Muscle layer of duodenum (tissue), 2 donors: ENCODE results near the gene ZRANB3.
"Not testable (repeated sequence)": the region's sequence is repeated elsewhere in the genome, so short reads cannot be mapped to it uniquely, and the experiment has no call there.

Source experiments
- H3K27ac ChIP-seq: one replicate; pipeline ENCODE4 v1.7.0; 2013; ENCODE audit warnings: mild to moderate bottlenecking, low read length
- H3K27me3 ChIP-seq: one replicate; pipeline ENCODE4 v1.7.0; 2013; ENCODE audit warnings: low read depth, mild to moderate bottlenecking, control low read depth, low read length
- H3K36me3 ChIP-seq, 2 donors: one replicate each; pipeline ENCODE4 v1.7.0; 2013; ENCODE audit warnings: low read length in 2 of 2, control low read depth in 1 of 2, mild to moderate bottlenecking in 1 of 2; ENCODE audit not compliant: insufficient read depth in 2 of 2, control insufficient read depth in 1 of 2
- H3K4me1 ChIP-seq, 2 donors: one replicate each; pipeline ENCODE4 v1.7.0; 2013; ENCODE audit warnings: low read length in 2 of 2, mild to moderate bottlenecking in 2 of 2, control low read depth in 1 of 2, moderate library complexity in 1 of 2; ENCODE audit not compliant: insufficient read depth in 2 of 2, control insufficient read depth in 1 of 2
- H3K4me3 ChIP-seq, 2 donors: one replicate each; pipeline ENCODE4 v1.7.0; 2013; ENCODE audit warnings: low read length in 2 of 2, low read depth in 1 of 2, mild to moderate bottlenecking in 1 of 2
- H3K9me3 ChIP-seq, 2 donors: one replicate each; pipeline ENCODE4 v1.7.0; 2013; ENCODE audit warnings: low read length in 2 of 2, control low read depth in 1 of 2, mild to moderate bottlenecking in 1 of 2; ENCODE audit not compliant: control insufficient read depth in 1 of 2
- donor health status: healthy.

The ZRANB3 gene

GRCh38 chr2:135095591-135095990 is 435.4 kb downstream of the ZRANB3 start:
- H3K27me3 ChIP-seq: no peaks in the 10 kb centered on the region
- no peak overlapping the region for H3K27ac ChIP-seq
- H3K9me3 ChIP-seq: no peaks in the 10 kb centered on the region
- no peak overlapping the region for H3K4me3 ChIP-seq
- peaks cover 0 to 9% of the 10 kb centered on the region in 2 donors for H3K4me1 ChIP-seq
- peaks cover 5 to 16% of the 10 kb centered on the region in 2 donors for H3K36me3 ChIP-seq

- Histone ChIP-seq H3K36me3 (peaks cover 5 to 16% of the 10 kb centered on the region in 2 donors), H3K27ac (no peak overlapping the region), H3K4me1 (peaks cover 0 to under 1% of the 10 kb centered on the region in 2 donors), H3K9me3 (no peaks in the 10 kb centered on the region), H3K27me3 (no peaks in the 10 kb centered on the region), H3K4me3 (no peak overlapping the region)
These were observed 436.5 kb downstream of the ZRANB3 start for GRCh38 chr2:135094508-135094907.

DNA sequence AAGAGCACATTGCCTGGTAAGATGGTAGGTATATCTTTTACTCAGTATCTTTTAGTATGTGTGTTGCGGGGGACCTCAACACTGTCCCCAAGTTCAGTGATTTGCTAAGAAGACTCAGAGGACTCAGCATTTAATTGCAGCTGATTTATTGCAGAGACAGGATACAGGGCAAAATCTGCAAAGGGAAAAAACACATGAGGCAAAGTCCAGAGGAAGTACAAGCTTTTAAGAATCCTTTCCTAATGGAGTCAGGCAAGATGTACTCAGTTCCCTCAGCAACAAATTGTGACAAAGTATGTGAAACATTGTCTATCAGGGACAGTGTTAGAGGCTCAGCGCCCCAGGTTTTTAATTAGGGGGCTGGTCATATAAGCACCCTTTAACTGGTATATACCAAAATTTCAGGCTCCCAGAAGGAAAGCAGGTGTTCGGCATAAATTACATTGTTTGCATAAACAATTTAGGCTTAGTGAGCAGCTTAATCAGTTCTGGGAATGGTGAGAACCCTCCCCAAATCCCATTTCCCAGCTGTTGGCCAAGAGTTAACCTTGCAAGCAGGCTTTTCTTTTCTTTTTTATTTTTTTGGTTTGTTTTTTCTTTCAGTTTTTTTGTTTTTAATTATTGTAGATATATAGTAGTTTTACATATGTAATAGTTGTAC is 437.2 kb downstream of the ZRANB3 start:
- Histone ChIP-seq H3K27me3 (no peaks in the 10 kb centered on the region), H3K36me3 (peaks cover 5 to 16% of the 10 kb centered on the region in 2 donors), H3K9me3 (no peaks in the 10 kb centered on the region), H3K4me3 (no peak overlapping the region), H3K27ac (no peak overlapping the region), H3K4me1 (no peaks in the 10 kb centered on the region)

GRCh38 chr2:135093193-135093592 is 437.8 kb downstream of the ZRANB3 start:
- Histone ChIP-seq H3K4me3 (no peak overlapping the region), H3K4me1 (no peaks in the 10 kb centered on the region), H3K27ac (no peak overlapping the region), H3K9me3 (no peaks in the 10 kb centered on the region), H3K27me3 (no peaks in the 10 kb centered on the region), H3K36me3 (peaks cover 5 to 16% of the 10 kb centered on the region in 2 donors)

DNA sequence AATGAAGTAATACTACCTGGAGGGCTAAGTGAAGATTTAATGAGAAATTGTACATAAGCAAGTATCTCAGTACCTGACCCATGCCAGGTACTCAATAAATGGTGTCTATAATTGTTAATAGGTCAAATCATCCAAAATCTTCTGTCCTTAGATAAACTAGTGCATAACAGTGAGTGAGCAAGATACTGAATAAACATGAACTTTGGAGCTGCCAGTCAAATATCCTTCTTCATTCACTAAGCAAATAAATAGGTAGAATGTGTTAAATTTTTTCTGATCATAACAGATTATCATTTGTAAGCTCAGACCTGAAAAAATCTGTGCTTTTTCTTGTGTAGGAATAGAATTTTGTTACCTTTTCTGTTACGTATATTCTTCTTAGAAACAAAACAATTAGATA is 439.3 kb downstream of the ZRANB3 start:
- Histone ChIP-seq H3K9me3 (no peaks in the 10 kb centered on the region), H3K4me1 (no peaks in the 10 kb centered on the region), H3K4me3 (no peak overlapping the region), H3K27me3 (no peaks in the 10 kb centered on the region), H3K36me3 (peaks cover 5 to 16% of the 10 kb centered on the region in 2 donors), H3K27ac (no peak overlapping the region)

- H3K4me1 ChIP-seq, H3K27ac ChIP-seq, H3K27me3 ChIP-seq, H3K4me3 ChIP-seq, H3K9me3 ChIP-seq: not testable (repeated sequence)
- peaks cover 4 to 11% of the 10 kb centered on the region in 2 donors for H3K36me3 ChIP-seq
These were observed 441.4 kb downstream of the ZRANB3 start for GRCh38 chr2:135089597-135089996.
